ENCODE measurements around the gene LDLRAD4.
"Not testable (repeated sequence)": the region's sequence is repeated elsewhere in the genome, so short reads cannot be mapped to it uniquely, and the experiment has no call there.

LDLRAD4 gene

GRCh38 chr18:13481820-13482617 is 263.5 kb downstream of the LDLRAD4 start:
- Histone ChIP-seq H3K4me3 (no peak overlapping the region), H3K27me3 (ENCODE audit: low read depth) (no peaks in the 10 kb centered on the region), H3K9me3 (no peaks in the 10 kb centered on the region), H3K36me3 (replicated peaks) (no peaks in the 10 kb centered on the region), H3K4me1 (no peaks in the 10 kb centered on the region)
- DNase-seq (ENCODE audit: low spot score in 2 of 2) = no peak
- in situ Hi-C loops (cut with MboI; ENCODE audit: low sequenced_read_pairs) = no loop called here

GRCh38 chr18:13482618-13482945 is 264.0 kb downstream of the LDLRAD4 start:
- H3K36me3 ChIP-seq (replicated peaks) = no peaks in the 10 kb centered on the region
- no peak overlapping the region for H3K4me3 ChIP-seq
- H3K4me1 ChIP-seq = no peaks in the 10 kb centered on the region
- H3K27me3 ChIP-seq (ENCODE audit: low read depth) = no peaks in the 10 kb centered on the region
- no peak for DNase-seq (ENCODE audit: low spot score in 2 of 2)
- H3K9me3 ChIP-seq = no peaks in the 10 kb centered on the region
- in situ Hi-C loops (cut with MboI; ENCODE audit: low sequenced_read_pairs) = no loop called here

GRCh38 chr18:13483316-13484270 is 265.0 kb downstream of the LDLRAD4 start:
- in situ Hi-C loops (cut with MboI; ENCODE audit: low sequenced_read_pairs) = no loop called here
- no peak for DNase-seq (ENCODE audit: low spot score in 2 of 2)
- Histone ChIP-seq H3K36me3 (replicated peaks) (no peaks in the 10 kb centered on the region), H3K4me3 (no peak overlapping the region), H3K9me3 (no peaks in the 10 kb centered on the region), H3K4me1 (no peaks in the 10 kb centered on the region), H3K27me3 (ENCODE audit: low read depth) (no peaks in the 10 kb centered on the region)

DNA sequence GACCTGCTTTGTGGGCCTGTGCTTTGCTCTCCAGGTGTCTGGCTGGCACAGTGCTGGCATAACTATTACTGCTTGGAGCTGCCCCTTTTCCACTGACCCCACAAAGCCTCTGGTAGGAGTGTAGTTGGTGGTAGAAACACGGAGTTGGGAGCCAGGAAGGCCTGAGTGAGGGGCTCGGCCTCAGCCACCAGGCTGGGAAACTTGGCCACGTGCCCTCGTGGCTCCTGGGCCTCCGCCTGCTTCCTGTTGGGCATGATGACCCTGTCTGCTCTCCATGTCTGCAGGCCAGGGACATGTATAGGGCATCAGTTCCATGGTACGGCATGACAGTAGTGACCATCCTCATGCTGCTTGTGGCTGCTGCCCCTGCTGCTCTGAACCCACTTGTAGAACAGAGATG is 266.6 kb downstream of the LDLRAD4 start:
- Histone ChIP-seq H3K4me3 (no peak overlapping the region), H3K36me3 (replicated peaks) (no peaks in the 10 kb centered on the region), H3K27me3 (ENCODE audit: low read depth) (no peaks in the 10 kb centered on the region), H3K9me3 (no peaks in the 10 kb centered on the region), H3K4me1 (no peaks in the 10 kb centered on the region)
- in situ Hi-C loops (cut with MboI; ENCODE audit: low sequenced_read_pairs) = no loop called here
- no peak for DNase-seq (ENCODE audit: low spot score in 2 of 2)

DNA sequence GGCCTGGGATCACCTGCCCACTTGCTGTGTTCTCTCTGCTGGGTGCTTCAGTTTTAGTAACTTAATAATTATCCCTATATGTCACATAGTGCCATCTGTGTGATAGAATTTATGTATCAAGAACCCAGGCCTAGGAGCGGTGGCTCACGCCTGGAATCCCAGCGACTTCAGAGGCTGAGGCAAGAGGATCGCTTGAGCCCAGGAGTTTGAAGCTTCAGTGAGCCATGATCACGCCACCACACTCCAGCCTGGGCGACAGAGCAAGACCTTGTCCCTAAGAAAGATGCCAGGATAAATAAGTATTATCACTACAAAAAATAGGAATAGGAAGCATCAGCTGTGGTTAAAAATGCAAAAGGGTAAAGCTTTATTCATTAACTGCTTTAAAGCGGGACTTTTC is 267.0 kb downstream of the LDLRAD4 start:
- Histone ChIP-seq H3K9me3 (no peaks in the 10 kb centered on the region), H3K4me1 (no peaks in the 10 kb centered on the region), H3K4me3 (no peak overlapping the region), H3K36me3 (replicated peaks) (no peaks in the 10 kb centered on the region), H3K27me3 (ENCODE audit: low read depth) (no peaks in the 10 kb centered on the region)
- no peak for DNase-seq (ENCODE audit: low spot score in 2 of 2)
- in situ Hi-C loops (cut with MboI; ENCODE audit: low sequenced_read_pairs) = no loop called here

GRCh38 chr18:13486284-13486683 is 267.7 kb downstream of the LDLRAD4 start:
- Histone ChIP-seq H3K36me3 (replicated peaks) (no peaks in the 10 kb centered on the region), H3K27me3 (ENCODE audit: low read depth) (no peaks in the 10 kb centered on the region), H3K4me1 (no peaks in the 10 kb centered on the region), H3K9me3 (no peaks in the 10 kb centered on the region), H3K4me3 (no peak overlapping the region)
- in situ Hi-C loops (cut with MboI; ENCODE audit: low sequenced_read_pairs) = no loop called here
- DNase-seq (ENCODE audit: low spot score in 2 of 2) = no peak

GRCh38 chr18:13486686-13487085 is 268.1 kb downstream of the LDLRAD4 start:
- Histone ChIP-seq H3K36me3 (replicated peaks) (no peaks in the 10 kb centered on the region), H3K27me3 (ENCODE audit: low read depth) (no peaks in the 10 kb centered on the region), H3K9me3 (no peaks in the 10 kb centered on the region), H3K4me3 (no peak overlapping the region), H3K4me1 (no peaks in the 10 kb centered on the region)
- in situ Hi-C loops (cut with MboI; ENCODE audit: low sequenced_read_pairs) = no loop called here
- DNase-seq (ENCODE audit: low spot score in 2 of 2) = no peak

DNA sequence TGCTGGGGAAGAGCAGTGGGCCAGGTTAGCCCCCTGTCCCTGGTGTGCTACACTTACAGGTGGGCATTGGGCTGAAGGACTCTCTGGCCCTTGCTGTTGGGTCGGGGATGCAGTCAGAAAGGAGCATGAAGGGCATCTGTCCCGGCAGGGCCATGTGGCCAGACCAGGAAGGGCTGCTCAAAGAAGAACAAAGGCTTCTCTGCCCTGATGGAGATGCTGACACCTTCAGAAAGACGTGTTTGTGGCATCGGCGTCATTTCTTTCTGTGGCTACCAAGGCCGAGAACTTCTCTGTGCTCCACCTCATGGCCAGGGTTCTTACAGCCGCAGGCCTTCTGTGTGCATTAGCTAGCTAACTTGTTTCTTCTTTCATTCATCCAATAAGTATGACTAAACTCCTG is 268.7 kb downstream of the LDLRAD4 start:
- H3K27me3 ChIP-seq (ENCODE audit: low read depth) = no peaks in the 10 kb centered on the region
- no peaks in the 10 kb centered on the region for H3K36me3 ChIP-seq (replicated peaks)
- in situ Hi-C loops (cut with MboI; ENCODE audit: low sequenced_read_pairs) = no loop called here
- no peak overlapping the region for H3K4me3 ChIP-seq
- H3K4me1 ChIP-seq = no peaks in the 10 kb centered on the region
- DNase-seq (ENCODE audit: low spot score in 2 of 2) = no peak
- H3K9me3 ChIP-seq = no peaks in the 10 kb centered on the region

GRCh38 chr18:13488281-13488929 is 269.8 kb downstream of the LDLRAD4 start:
- Histone ChIP-seq H3K4me3 (no peak overlapping the region), H3K9me3 (no peaks in the 10 kb centered on the region), H3K27me3 (ENCODE audit: low read depth) (no peaks in the 10 kb centered on the region), H3K4me1 (no peaks in the 10 kb centered on the region), H3K36me3 (replicated peaks) (no peaks in the 10 kb centered on the region)
- in situ Hi-C loops (cut with MboI; ENCODE audit: low sequenced_read_pairs) = no loop called here
- no peak for DNase-seq (ENCODE audit: low spot score in 2 of 2)

DNA sequence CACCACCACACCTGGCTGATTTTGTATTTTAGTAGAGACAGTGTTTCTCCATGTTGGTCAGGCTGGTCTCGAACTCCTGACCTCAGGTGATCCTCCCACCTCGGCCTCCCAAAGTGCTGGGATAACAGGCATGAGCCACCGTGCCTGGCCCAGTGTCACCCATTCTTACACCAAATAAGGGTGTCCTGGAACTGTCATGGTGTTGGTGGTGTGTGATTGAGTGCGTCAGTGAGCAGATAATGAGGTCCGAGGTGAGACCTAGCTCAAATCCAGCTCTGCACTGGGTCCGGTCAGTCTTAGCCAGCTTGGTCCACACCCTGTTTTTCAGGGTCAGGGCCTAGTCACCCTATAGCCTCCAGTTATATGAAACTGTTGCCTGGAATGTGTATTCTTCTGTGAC is 270.7 kb downstream of the LDLRAD4 start:
- in situ Hi-C loops (cut with MboI; ENCODE audit: low sequenced_read_pairs); DNase-seq (ENCODE audit: low spot score in 2 of 2); H3K4me3 ChIP-seq; H3K36me3 ChIP-seq (replicated peaks); H3K4me1 ChIP-seq; H3K27me3 ChIP-seq (ENCODE audit: low read depth); H3K9me3 ChIP-seq: not testable (repeated sequence)

- no peaks in the 10 kb centered on the region for H3K27me3 ChIP-seq (ENCODE audit: low read depth)
- in situ Hi-C loops (cut with MboI; ENCODE audit: low sequenced_read_pairs) = no loop called here
- no peak for DNase-seq (ENCODE audit: low spot score in 2 of 2)
- no peaks in the 10 kb centered on the region for H3K9me3 ChIP-seq
- H3K36me3 ChIP-seq (replicated peaks) = no peaks in the 10 kb centered on the region
- no peak overlapping the region for H3K4me3 ChIP-seq
- no peaks in the 10 kb centered on the region for H3K4me1 ChIP-seq
Measured at GRCh38 chr18:13491138-13491537, 272.6 kb downstream of the LDLRAD4 start.

- DNase-seq (ENCODE audit: low spot score in 2 of 2) = no peak
- Histone ChIP-seq H3K9me3 (no peaks in the 10 kb centered on the region), H3K36me3 (replicated peaks) (no peaks in the 10 kb centered on the region), H3K27me3 (ENCODE audit: low read depth) (no peaks in the 10 kb centered on the region), H3K4me3 (no peak overlapping the region), H3K4me1 (no peaks in the 10 kb centered on the region)
- in situ Hi-C loops (cut with MboI; ENCODE audit: low sequenced_read_pairs) = no loop called here
Measured at GRCh38 chr18:13492314-13492713, 273.8 kb downstream of the LDLRAD4 start.

DNA sequence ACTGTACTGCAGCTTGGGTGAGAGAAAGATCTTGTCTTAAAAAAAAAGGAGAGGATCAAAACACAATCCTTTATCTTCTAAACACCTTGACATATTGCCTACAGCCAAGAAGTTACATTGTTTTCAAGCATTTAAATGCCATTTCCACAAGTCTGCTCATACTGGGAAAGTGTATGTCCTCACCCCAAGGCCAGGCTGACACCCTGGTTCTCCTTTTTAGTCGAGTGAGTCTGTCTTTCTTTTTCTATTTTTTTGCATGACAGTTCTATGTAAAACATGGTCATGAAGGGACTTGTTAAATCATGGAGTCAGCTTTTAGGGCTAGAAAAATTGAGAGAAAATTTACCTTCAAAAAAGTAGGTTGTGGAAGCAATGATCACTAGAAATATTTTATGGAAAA is 274.5 kb downstream of the LDLRAD4 start:
- in situ Hi-C loops (cut with MboI; ENCODE audit: low sequenced_read_pairs) = no loop called here
- Histone ChIP-seq H3K36me3 (replicated peaks) (no peaks in the 10 kb centered on the region), H3K4me3 (no peak overlapping the region)

DNA sequence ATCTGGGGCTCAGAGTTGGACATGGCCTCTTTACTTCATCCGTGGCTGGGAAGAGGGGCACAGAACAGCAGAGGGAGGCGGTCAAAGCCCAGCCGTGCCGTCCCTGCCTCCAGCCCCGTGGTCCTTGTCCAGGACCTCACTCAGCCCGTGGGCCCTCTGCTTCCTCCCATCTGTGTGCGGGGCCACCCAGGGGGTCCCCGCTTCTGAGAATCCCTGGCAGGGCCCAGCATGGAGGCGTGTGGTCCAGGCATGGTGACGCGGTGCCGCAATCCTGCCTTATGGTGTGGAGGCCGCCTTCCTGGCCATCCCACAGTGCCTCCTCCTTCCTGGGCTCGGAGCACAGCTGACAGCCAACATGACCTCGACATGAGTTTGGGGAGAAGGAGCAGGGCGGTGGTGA is 275.2 kb downstream of the LDLRAD4 start:
- Histone ChIP-seq H3K9me3 (no peaks in the 10 kb centered on the region), H3K27me3 (ENCODE audit: low read depth) (no peaks in the 10 kb centered on the region), H3K4me1 (no peaks in the 10 kb centered on the region), H3K36me3 (replicated peaks) (no peaks in the 10 kb centered on the region), H3K4me3 (no peak overlapping the region)
- no peak for DNase-seq (ENCODE audit: low spot score in 2 of 2)
- in situ Hi-C loops (cut with MboI; ENCODE audit: low sequenced_read_pairs) = no loop called here

More for the DNA sequence above, 274.5 kb downstream of the LDLRAD4 start:
- Histone ChIP-seq H3K4me1 (no peaks in the 10 kb centered on the region), H3K9me3 (no peaks in the 10 kb centered on the region), H3K27me3 (ENCODE audit: low read depth) (no peaks in the 10 kb centered on the region)
- no peak for DNase-seq (ENCODE audit: low spot score in 2 of 2)

Data from HAP-1 (cell line).